GM21423 (cell line): Measurements from ENCODE around the gene ATXN2.

ENCODE experiments used
- ATAC-seq: cut with Tn5 transposase; IDR thresholded peaks from one replicate; pipeline ENCODE4 v1.9.1; 2021; ENCODE audit warnings: mild to moderate bottlenecking, moderate library complexity; ENCODE audit not compliant: unreplicated experiment

Gene ATXN2

DNA sequence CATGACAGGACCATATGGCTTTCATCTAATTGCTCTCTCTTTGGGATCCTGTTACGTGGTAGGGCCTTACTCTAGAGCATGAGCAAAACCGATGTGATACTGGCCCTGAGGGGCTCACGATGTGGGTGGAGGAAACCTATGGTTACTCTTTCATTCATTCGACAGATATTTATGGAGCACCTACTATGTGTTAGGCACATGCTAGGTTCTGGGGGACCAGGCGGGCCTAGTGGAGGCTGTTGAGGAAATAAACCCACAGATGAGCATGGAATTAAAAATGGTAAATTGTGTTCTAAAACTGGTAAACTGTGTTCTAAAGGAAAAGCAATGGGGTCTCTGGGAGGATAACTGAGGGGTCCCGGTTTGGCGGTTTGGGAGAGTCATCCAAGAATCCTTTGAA, 178.6 kb downstream of the ATXN2 start:
- ATAC-seq, result no peak

DNA sequence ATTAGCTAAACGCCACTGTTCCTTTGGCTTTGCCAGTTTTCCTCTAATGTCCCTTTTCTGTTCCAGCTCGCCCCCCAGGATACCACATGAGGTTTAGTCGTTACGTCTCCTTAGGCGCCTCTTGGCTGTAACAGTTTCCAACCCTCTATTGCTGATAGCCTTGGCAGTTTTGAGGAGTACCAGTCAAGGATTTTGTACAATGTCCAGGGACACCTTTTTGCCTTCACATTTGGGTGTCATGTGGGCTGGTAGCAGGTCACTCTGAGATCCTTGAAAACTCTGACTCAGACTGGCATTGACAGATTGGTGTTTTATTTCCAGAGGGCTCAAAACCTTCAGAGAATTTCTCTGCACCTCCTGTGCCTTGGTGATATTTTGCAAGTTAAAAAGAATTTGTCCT, 179.3 kb downstream of the ATXN2 start:
- no peak for ATAC-seq

DNA sequence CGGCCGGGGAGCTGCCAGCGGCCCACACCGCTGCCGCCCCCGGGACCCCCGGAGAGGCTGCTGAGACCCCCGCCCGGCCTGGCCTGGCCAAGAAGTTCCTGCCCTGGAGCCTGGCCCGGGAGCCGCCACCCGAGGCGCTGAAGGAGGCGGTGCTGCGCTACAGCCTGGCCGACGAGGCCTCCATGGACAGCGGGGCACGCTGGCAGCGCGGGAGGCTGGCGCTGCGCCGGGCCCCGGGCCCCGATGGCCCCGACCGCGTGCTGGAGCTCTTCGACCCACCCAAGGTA, 180.6 kb downstream of the ATXN2 start:
- ATAC-seq, result no peak

DNA sequence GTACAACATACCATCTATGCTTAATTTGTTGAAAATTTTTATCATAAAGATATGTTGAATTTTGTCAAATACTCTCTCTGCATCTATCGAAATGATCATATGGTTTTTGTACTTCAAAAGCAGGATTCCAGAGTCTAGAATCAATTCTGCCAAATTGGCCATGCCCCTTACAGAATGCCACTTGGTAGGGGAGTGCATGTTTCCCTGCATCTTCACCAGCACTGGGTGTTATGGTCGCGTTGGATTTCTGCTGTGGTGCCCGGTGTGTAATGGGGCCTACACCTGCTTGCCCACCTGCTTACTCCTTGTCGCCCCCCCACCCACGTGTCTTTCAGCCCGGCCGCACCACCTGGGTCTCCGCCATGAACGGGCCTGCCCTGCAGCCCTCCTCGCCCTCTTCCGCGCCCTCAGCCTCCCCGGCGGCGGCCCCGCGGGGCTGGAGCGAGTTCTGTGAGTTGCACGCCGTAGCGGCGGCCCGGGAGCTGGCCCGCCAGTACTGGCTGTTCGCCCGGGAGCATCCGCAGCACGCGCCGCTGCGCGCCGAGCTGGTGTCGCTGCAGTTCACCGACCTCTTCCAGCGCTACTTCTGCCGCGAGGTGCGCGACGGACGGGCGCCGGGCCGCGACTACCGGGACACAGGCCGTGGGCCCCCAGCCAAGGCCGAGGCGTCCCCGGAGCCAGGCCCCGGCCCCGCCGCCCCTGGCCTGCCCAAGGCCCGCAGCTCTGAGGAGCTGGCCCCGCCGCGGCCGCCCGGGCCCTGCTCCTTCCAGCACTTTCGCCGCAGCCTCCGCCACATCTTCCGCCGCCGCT, 181.1 kb downstream of the ATXN2 start:
- no peak for ATAC-seq

DNA sequence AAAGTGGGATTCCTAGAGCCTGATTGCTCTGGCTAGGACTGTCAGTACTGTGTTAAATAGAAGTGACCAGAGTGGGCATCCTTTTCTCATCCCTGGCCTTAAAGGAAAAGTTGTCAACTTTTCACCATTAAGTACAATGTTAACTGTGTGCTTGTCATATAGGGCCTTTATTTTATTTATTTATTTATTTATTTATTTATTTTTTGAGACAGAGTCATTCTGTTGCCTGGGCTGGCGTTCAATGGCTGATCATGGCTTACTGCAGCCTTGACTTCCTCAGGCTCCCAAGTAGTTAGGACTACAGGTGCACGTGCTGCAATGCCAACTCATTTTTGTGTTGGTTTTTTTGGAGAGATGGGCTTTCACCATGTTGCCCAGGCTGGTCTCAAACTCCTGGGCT, 181.8 kb downstream of the ATXN2 start:
- ATAC-seq, result no peak

DNA sequence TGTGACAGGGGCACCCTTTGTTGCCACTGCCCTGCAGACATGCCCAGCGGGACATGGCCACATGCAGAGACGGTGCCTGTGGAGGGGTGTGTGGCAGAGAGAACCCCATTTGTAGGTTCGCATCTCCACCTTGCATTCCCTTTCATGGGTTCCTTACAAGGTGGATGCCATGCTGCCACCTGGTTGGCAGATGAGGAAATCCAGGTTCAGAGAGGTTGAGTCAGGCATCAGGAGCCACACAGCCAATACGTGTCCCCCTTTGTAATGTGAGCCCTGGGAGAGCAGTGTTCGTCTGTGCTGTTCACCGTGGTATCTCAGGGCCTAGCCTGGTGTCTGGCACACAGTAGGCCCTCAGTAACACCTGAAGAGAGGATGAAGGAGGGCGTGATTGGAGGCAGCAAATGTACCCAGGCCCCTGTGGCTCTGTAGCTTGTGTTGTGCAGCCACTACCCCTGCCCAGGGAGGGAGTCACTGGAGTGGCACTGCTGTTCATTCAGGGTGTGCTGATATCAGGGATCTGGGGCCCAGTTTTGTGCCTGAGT, 184.3 kb downstream of the ATXN2 start:
- ATAC-seq, result no peak

DNA sequence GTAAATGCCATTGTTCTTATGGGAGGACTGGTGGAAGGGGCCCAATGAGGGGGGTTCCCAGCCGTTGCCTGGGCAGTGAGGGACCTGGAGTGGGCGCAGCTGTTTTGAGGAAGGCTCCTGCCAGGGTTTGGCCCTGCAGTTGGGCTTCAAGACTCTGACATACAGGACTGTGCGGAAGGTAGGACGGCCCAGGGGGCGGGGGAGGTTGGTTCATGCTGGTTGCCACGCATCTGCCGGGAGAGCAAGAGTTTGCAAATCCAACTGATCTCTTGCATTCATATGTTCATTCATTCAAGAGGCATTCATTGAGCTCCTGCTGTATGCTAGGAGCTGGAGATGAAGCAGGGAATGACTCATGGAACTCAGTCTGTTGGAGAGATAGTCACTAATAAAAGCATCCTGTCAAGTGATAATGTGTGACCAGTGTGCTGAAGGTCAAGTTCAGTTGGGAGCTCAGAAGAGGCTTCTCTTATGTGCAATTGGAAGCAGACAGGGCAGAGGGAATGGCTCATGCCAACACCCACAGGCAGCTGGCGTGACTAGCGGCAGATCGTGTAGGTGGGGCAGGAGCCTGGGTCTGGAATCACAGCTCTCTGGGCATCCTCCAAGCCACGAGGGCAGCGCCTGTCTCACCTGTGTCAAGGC, 185.6 kb downstream of the ATXN2 start:
- ATAC-seq, result no peak

DNA sequence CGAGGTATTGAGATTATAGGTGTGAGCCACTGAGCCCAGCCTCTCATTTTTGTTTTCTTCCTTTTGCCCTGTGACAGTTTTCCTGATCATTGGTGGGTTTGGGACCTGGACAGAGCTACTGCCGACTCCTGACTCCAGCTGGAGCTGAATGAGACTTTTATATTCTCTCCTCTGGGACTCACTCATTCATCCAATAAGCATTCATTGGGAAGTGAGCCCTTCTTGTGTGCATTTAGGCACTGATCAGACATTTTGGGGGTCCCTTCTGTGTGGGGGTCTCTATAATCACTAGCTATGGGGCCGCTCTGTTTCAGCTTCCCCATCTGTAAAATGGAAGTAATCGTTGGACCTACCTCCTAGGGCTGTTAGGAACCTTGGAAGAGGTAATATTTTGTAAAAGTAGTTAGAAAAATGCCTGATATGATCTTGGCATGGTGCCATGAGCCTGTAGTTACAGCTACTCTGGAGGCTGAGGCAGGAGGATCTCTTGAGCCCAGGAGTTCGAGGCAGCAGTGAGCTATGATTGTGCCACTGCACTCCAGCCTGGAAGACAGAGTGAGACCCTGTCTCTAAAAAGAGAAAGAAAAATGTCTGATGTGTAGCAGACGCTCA, 186.2 kb downstream of the ATXN2 start:
- no peak for ATAC-seq

DNA sequence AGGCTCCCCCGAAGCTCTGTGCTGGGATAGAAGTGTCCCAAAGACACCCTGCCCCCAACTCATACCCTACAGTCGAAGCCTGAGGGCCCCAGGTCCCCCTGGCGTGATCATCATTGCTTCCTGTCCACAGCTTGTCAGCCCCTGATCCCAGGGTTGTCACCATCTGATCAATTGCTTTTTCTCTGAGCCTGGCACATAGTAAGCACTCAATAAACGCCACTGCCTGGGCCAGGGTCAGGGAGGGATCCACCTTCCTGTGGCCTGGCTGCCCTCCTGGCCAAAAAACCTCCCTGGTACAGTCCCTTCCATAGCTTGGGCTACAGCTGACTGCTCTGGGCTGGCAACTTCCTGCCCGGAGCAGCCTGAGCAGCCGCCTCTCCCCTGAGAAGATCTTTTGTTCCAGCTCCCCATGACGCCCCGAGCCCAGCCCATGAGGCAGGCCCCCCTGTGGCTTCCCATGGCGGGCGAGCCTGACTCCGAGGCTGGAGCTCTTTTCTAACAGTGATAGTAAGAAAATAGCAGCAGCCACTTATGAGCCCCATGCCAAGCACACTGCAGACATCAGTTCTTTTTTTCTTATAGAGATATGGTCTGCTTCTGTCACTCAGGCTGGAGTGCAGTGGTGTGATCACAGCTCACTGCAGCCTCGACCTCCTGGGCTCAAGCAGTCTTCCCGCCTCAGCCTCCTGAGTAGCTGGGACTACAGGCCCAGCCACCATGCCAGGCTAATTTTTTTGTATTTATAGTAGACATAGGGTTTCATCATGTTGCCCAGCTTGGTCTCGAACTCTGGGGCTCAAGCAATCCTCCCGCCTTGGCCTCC, 186.9 kb downstream of the ATXN2 start:
- no peak for ATAC-seq

DNA sequence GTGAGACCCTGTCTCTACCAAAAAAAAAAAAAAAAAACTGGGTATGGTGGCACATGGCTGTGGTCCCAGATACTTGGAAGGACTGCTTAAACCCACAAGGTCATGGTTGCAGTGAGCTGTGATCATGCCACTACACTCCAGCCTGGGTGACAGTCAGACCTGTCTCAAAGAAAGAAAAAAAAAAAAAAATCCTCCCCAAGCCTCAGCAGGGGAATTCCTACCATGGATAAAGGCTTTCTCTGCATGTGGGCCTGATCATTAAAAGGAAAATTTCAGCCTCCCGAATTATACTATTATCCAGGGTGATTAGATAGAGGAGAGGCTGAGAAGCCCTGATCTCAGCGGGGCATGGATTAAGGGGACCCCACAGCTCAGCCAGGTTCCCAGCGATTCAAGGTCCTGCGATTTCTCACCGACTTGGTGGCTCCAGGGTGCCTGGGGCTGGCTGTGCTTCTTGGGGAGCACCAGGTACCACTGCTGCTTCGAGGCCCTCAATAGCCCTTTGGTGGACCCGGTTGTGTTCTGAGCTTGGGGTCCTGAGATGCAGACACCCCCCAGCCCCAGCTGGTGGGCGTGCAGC, 187.8 kb downstream of the ATXN2 start:
- no peak for ATAC-seq

DNA sequence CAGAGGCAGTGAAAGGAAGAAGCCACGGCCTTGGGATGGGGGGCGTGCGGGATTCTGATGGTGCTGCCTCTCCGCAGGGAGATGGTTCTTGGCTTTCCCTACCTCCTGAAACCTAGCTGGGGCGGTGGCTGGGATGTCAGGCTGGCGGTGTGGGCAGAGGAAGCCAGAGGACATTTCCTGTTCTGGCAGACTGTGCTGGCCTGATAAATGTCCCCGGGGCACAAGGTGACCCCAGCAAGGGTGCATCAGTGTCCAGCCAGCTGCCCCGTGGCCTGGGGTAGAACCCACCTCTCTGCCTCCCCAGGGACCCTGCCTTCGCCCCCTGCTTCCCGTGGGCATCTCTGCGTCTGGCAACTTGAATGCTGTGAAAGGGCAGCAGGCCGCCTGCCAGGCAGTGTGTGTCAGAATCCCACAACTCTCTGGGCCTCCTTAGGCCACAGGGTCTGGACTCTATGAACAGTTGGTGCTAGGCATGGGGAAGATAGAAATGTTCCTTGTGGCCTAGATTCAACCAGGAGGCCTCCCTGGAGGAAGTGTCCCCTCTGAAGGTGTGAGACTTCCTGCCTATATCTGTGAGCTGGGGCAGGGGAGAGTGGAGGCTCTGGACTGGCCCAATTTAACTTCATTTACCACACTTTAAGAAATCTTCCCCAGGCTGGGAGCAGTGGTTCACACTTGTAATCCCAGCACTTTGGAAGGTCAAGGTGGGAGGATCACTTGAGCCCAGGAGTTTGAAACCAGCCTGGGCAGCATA, 188.5 kb downstream of the ATXN2 start:
- ATAC-seq, result no peak

DNA sequence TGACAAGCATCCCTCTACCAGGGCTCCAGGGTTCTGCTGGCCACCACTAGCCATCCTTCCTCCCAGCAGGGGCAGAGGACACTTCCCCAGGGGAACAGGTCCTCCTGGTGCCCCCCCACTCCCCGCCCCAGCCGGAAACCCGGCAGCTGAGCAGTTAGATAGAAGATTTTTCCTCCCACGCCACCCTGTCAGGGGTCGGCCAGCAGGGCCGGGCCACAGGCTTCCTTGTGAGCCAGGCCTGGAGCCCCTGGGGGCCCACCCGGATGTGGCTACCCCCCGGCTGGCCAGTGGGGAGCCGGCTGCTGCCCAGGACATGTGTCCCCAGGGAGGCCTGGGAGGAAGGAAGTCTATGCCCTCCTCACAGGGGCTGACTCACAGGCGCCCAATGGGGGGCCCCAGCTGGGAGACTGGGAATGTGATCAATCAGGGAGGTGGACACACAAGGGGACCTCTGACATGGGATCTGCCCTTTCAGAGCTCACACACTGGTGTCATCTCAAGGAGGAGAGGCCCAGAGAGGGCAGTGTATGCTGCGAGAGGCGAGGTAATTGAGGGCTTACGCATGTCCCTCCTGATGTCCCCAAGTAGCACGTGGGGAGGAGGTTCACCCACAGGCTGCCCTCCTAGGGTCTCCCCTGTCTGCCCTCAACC, 189.2 kb downstream of the ATXN2 start:
- no peak for ATAC-seq

DNA sequence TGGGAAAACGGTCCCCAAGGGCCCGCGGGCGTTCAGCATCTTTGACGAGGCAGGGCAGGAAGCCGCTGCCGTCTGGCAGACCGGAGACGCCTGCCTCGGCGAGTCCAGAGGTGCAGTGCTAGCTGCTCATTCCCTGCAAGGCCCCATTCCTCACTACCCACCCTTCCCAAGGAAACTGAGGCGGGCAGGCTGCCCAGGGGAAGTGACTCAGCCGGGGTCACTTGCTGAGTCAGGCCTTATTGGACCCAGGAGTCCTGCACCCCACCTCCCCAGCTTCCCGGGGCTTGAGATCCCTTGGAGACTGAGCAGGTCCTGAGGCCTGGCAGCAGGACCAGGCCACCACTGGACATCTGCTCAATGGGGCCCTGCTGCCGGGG, 189.7 kb downstream of the ATXN2 start:
- no peak for ATAC-seq

DNA sequence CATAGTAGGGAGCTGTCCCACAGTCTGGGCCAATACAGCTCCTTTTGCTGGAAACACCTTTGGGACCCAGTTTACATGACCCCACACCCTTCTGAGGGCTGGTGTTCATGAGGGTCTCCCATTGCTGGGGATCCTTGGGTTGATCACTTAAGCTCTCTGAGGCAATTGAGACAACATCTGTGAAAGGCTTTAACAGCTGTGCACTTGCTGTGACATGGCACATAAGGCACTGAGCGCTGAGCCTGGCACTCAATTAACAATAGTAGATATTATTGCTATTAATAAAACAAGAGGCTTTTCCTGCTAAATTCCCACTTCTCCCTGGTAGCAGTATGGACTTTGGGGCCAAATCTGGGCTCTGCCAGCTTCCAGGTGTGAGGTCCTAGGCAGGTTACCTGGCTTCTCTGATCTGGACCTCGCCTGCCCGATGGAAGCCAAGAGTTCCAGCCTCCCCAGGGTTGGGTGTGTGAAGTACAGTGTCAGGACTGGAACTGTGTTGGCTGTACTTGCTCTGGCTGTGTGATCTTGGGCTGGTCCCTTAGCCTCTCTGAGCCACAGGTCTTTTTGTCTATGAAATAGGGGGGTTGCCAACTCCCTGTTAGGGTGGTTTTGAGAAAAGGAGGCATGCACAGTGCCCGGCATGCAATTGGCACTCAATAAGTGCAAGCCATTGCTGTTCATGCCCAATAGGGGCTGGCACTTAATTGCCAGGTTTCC, 190.3 kb downstream of the ATXN2 start:
- ATAC-seq, result no peak

DNA sequence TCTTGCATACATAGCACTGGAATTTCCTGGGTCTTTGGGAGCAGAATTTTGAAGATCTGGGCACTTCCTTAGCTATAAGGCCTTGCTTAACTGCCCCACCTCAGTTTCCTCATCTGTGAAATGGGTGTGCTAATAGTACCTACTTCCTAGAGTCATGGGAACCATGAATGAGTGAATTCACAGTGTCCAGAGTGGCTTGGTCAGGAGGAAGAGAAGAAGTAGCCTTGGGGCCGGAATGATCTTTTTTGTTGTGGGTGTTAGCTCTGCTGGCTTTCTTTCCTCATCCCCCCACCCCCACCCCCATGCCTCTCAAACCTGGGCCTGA, 191.0 kb downstream of the ATXN2 start:
- no peak for ATAC-seq

DNA sequence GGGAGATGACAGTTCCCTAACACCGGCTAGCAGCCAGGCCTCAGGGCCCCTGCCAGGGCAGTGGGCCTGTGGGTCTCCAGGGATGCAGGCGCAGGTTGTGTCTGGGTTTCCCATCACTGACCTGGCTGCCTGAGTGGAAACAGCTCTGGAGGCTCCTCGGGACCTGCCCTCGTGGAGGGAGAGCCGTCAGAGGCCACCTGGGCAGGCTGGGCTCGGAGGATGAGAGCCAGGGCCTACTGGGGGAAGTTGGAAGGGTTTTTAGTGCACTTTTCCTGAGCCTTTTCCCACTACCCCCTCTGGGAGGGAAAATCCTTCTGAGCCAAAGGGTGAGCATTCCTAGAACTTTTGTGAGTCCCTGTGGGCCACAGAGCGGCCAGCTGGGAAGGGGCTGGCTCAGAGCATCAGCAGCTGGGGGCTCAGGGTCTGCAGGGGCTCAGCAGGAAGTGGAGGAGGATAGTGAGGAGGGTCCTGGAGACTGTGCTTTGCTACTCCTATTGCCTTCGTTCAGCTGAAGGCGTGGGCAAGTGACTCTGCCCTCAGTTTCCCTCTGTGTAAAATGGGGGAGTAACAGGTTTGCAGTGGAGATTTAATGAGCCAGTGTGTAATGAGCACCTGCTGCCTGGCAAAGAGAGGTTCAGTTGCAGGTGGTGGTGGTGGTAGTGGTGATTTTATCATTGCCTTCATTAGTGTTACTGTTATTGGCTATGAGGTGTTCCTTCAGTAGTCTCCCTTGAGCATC, 191.6 kb downstream of the ATXN2 start:
- ATAC-seq, result no peak

DNA sequence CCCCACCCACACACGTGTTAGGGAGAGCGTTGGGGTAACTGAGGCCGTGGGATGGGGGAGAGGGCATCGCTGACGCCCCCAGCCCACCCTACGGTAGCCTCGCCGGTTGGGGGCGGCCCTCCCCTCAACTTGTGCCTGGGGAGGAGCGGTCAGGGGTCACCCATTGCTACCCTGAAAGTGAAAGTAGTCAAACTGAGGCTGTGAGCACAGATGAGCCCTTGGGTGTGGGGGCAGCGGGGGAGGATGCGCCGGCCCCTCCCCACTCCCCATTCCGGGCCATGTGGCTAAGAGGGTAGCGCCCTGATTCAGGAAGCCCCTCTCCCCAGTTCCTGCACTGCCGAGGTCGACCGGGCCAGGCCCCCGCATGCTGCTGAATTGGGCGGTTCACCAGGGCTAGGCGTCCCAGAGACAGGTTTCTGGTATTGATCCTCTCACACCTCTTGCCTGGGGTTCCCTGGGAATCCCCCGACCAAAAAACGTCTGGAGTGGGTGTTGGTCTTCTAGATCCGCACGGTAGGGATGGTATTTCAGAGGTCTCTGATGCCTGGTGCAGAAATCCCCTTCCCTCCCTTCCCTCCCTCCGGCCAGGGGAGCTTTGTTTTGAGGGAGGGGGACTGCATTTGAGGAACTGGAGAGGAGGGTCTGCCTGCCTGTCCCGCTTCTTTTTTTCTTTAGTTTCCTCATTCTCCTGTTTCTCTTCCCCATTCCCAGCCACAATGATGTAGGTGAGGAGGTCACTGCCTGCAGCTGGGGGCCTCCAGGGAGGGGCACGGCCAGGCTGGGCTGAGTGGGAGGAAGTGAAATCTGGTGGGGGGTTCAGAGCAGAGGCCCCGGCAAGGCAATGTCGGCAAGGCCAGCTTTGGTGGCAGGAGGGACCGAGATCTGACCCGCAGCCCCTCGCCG, 192.4 kb downstream of the ATXN2 start:
- no peak for ATAC-seq
